Tibial nerve (tissue), 3 donors: ENCODE results near the gene RFC1.

ENCODE experiments used
- CTCF ChIP-seq, 5 experiments: fragments of 200-600 bp in 3 of 5; fragments of 450-650 bp in 2 of 5; sonication (generic) in 3 of 5; IDR thresholded peaks; one replicate each; pipeline ENCODE4 v1.5.1; 2016 to 2019; ENCODE audit warnings: antibody characterized with exemption in 5 of 5, mild to moderate bottlenecking in 3 of 5, moderate library complexity in 2 of 5
- POLR2A ChIP-seq, 2 donors: fragments of 450-650 bp; IDR thresholded peaks; one replicate each; pipeline ENCODE4 v1.6.1; 2017; ENCODE audit warnings: antibody characterized with exemption in 2 of 2, mild to moderate bottlenecking in 2 of 2, moderate library complexity in 2 of 2

- TF ChIP-seq CTCF (IDR thresholded peaks at IDR 0.05) (no peak), POLR2A (IDR thresholded peaks at IDR 0.05) (no peak)
Measured at GRCh38 chr4:39323821-39324220, 42.3 kb downstream of the RFC1 start.
